ENCODE data around the gene SLC20A1. TPM values are rescaled to one million over a fixed set of nuclear protein-coding genes. Genes with fewer than 3 reads are reported as not detected.
A peak's percentile ranks its signal among the peaks of the same experiment; 100 is the strongest.
"Not testable (repeated sequence)": the region's sequence is repeated elsewhere in the genome, so short reads cannot be mapped to it uniquely, and the experiment has no call there.

Gene SLC20A1
- total RNA-seq, 6 experiments from 2014 or later: 147 to 225 (median 195) TPM

- no peak for TF ChIP-seq CTCF (IDR thresholded peaks at IDR 0.05)
- Mint-ChIP-seq H3K4me1 (ENCODE audit: low read depth) (peaks cover 41% of the 10 kb centered on the region), H3K27ac (peak overlapping the region; percentile 79), H3K36me3 (ENCODE audit: low read depth) (no peaks in the 10 kb centered on the region), H3K4me3 (peak overlapping the region; percentile 50), H3K27me3 (ENCODE audit: insufficient read depth) (peaks cover 4% of the 10 kb centered on the region; the same call in 1 of the 2 replicates), H3K9me3 (no peaks in the 10 kb centered on the region)
- DNase-seq: peak; percentile 80
These were observed 60.5 kb downstream of the SLC20A1 start for GRCh38 chr2:112706170-112706664.

GRCh38 chr2:112706947-112707346 lies 61.2 kb downstream of the SLC20A1 start:
- not testable (repeated sequence) for H3K4me3 Mint-ChIP-seq; H3K27me3 Mint-ChIP-seq (ENCODE audit: insufficient read depth); H3K9me3 Mint-ChIP-seq; H3K36me3 Mint-ChIP-seq (ENCODE audit: low read depth); DNase-seq
- peak overlapping the region; percentile 79 for H3K27ac Mint-ChIP-seq
- peaks cover 36% of the 10 kb centered on the region for H3K4me1 Mint-ChIP-seq (ENCODE audit: low read depth)

- TF ChIP-seq CTCF (IDR thresholded peaks at IDR 0.05): no peak
- H3K4me1 Mint-ChIP-seq (ENCODE audit: low read depth): peaks cover 47% of the 10 kb centered on the region
- no peak overlapping the region for H3K27ac Mint-ChIP-seq
- no peaks in the 10 kb centered on the region for H3K36me3 Mint-ChIP-seq (ENCODE audit: low read depth)
- no peak for DNase-seq
- no peaks in the 10 kb centered on the region for H3K9me3 Mint-ChIP-seq
- H3K4me3 Mint-ChIP-seq: no peak overlapping the region
- peaks cover 4% of the 10 kb centered on the region; the same call in 1 of the 2 replicates for H3K27me3 Mint-ChIP-seq (ENCODE audit: insufficient read depth)
These were observed 63.2 kb downstream of the SLC20A1 start for GRCh38 chr2:112708968-112709367.

GRCh38 chr2:112709703-112710102 lies 64.0 kb downstream of the SLC20A1 start:
- no peak for DNase-seq
- Mint-ChIP-seq H3K27ac (no peak overlapping the region), H3K27me3 (ENCODE audit: insufficient read depth) (peaks cover 4% of the 10 kb centered on the region; the same call in 1 of the 2 replicates), H3K4me1 (ENCODE audit: low read depth) (peaks cover 53% of the 10 kb centered on the region), H3K36me3 (ENCODE audit: low read depth) (no peaks in the 10 kb centered on the region), H3K4me3 (no peak overlapping the region), H3K9me3 (no peaks in the 10 kb centered on the region)
- TF ChIP-seq CTCF (IDR thresholded peaks at IDR 0.05): no peak

- Mint-ChIP-seq H3K4me3 (no peak overlapping the region), H3K27me3 (ENCODE audit: insufficient read depth) (peaks cover 4% of the 10 kb centered on the region; the same call in 1 of the 2 replicates), H3K36me3 (ENCODE audit: low read depth) (no peaks in the 10 kb centered on the region), H3K4me1 (ENCODE audit: low read depth) (peaks cover 47% of the 10 kb centered on the region), H3K27ac (no peak overlapping the region), H3K9me3 (no peaks in the 10 kb centered on the region)
- TF ChIP-seq CTCF (IDR thresholded peaks at IDR 0.05): no peak
- no peak for DNase-seq
These were observed 65.4 kb downstream of the SLC20A1 start for GRCh38 chr2:112710956-112711750.

GRCh38 chr2:112712465-112712864 lies 66.7 kb downstream of the SLC20A1 start:
- peaks cover 34% of the 10 kb centered on the region for H3K4me1 Mint-ChIP-seq (ENCODE audit: low read depth)
- peaks cover 4% of the 10 kb centered on the region; the same call in 1 of the 2 replicates for H3K9me3 Mint-ChIP-seq
- no peak for DNase-seq
- no peak for TF ChIP-seq CTCF (IDR thresholded peaks at IDR 0.05)
- peak overlapping the region; percentile 87 for H3K27ac Mint-ChIP-seq
- peaks cover 4% of the 10 kb centered on the region; the same call in 1 of the 2 replicates for H3K27me3 Mint-ChIP-seq (ENCODE audit: insufficient read depth)
- no peaks in the 10 kb centered on the region for H3K36me3 Mint-ChIP-seq (ENCODE audit: low read depth)
- H3K4me3 Mint-ChIP-seq: no peak overlapping the region

All from HFFc6 (cell line).